KMS-11 (cell line): ENCODE data around the gene GBGT1.

Source experiments
- H2AFZ ChIP-seq: fragments of 200-600 bp; sonication (generic); 2 replicates; pipeline ENCODE4 v1.6.1; 2016; ENCODE audit warnings: antibody characterized with exemption, mixed run types, low read depth
- H3K27ac ChIP-seq: fragments of 200-600 bp; sonication (generic); 2 replicates; pipeline ENCODE4 v1.6.1; 2016; ENCODE audit warnings: mild to moderate bottlenecking, mixed run types
- H3K27me3 ChIP-seq: fragments of 200-600 bp; sonication (generic); 2 replicates; pipeline ENCODE4 v1.6.1; 2017; ENCODE audit warnings: mild to moderate bottlenecking, low read depth, mixed run types, moderate library complexity; ENCODE audit not compliant: insufficient read depth
- H3K36me3 ChIP-seq: fragments of 200-600 bp; sonication (generic); 2 replicates; pipeline ENCODE4 v1.6.1; 2017; ENCODE audit warnings: mild to moderate bottlenecking, mixed run types; ENCODE audit not compliant: insufficient read depth
- H3K4me1 ChIP-seq: fragments of 200-600 bp; sonication (generic); 2 replicates; pipeline ENCODE4 v1.6.1; 2016; ENCODE audit warnings: mild to moderate bottlenecking, low read depth, mixed run types; ENCODE audit not compliant: poor library complexity, severe bottlenecking
- H3K4me2 ChIP-seq: fragments of 200-600 bp; sonication (generic); 2 replicates; pipeline ENCODE4 v1.7.0; 2016; ENCODE audit warnings: mild to moderate bottlenecking, mixed run types
- H3K4me3 ChIP-seq: fragments of 200-600 bp; sonication (generic); IDR thresholded peaks from 2 replicates; pipeline ENCODE4 v1.6.1; 2017; ENCODE audit warnings: low read depth, low read length, mixed read lengths; ENCODE audit not compliant: insufficient read depth
- H3K79me2 ChIP-seq: fragments of 200-600 bp; sonication (generic); 2 replicates; pipeline ENCODE4 v1.6.1; 2016; ENCODE audit warnings: low read depth, mixed run types; ENCODE audit not compliant: insufficient read depth
- H3K9ac ChIP-seq: fragments of 200-600 bp; sonication (generic); 2 replicates; pipeline ENCODE4 v1.6.1; 2016; ENCODE audit warnings: mild to moderate bottlenecking, mixed run types
- H4K20me1 ChIP-seq: fragments of 200-600 bp; sonication (generic); 2 replicates; pipeline ENCODE4 v1.6.1; 2016; ENCODE audit warnings: mild to moderate bottlenecking, mixed run types; ENCODE audit not compliant: insufficient read depth
- CTCF ChIP-seq: fragments of 200-600 bp; sonication (generic); conservative IDR thresholded peaks from 2 replicates; pipeline ENCODE4 v1.6.1; 2017; ENCODE audit warnings: low read depth, mild to moderate bottlenecking, antibody characterized with exemption, low read length, moderate library complexity, mixed read lengths

Gene GBGT1

GRCh38 chr9:133120501-133121197 is 43.1 kb downstream of the GBGT1 start:
- H3K36me3 ChIP-seq = no peaks in the 10 kb centered on the region
- H4K20me1 ChIP-seq = no peaks in the 10 kb centered on the region
- H3K9ac ChIP-seq = peak overlapping the region; percentile 66
- peak overlapping the region; percentile 92 for H3K4me2 ChIP-seq
- no peak overlapping the region for H3K4me3 ChIP-seq
- H3K4me1 ChIP-seq = peaks cover 5% of the 10 kb centered on the region
- TF ChIP-seq CTCF = no peak
- peak overlapping the region; percentile 30; the same call in 1 of the 2 replicates for H2AFZ ChIP-seq
- H3K27me3 ChIP-seq = no peaks in the 10 kb centered on the region
- H3K27ac ChIP-seq = no peak overlapping the region
- no peaks in the 10 kb centered on the region for H3K79me2 ChIP-seq

GRCh38 chr9:133119846-133120500 is 43.7 kb downstream of the GBGT1 start:
- Histone ChIP-seq H3K9ac (peak overlapping the region; percentile 66; the same call in 1 of the 2 replicates), H3K79me2 (no peaks in the 10 kb centered on the region), H3K27ac (no peak overlapping the region), H4K20me1 (no peaks in the 10 kb centered on the region), H3K27me3 (no peaks in the 10 kb centered on the region), H3K4me3 (no peak overlapping the region), H3K4me1 (peaks cover 5% of the 10 kb centered on the region), H2AFZ (no peak overlapping the region), H3K4me2 (peak overlapping the region; percentile 92), H3K36me3 (no peaks in the 10 kb centered on the region)
- no peak for TF ChIP-seq CTCF

GRCh38 chr9:133119103-133119845 is 44.4 kb downstream of the GBGT1 start:
- no peaks in the 10 kb centered on the region for H3K36me3 ChIP-seq
- no peak overlapping the region for H3K9ac ChIP-seq
- no peak overlapping the region for H3K27ac ChIP-seq
- no peak overlapping the region for H2AFZ ChIP-seq
- H3K4me2 ChIP-seq = no peak overlapping the region; the same call in 1 of the 2 replicates
- H3K79me2 ChIP-seq = no peaks in the 10 kb centered on the region
- H4K20me1 ChIP-seq = no peaks in the 10 kb centered on the region
- no peak for TF ChIP-seq CTCF
- no peak overlapping the region for H3K4me3 ChIP-seq
- H3K4me1 ChIP-seq = peaks cover 5% of the 10 kb centered on the region
- no peaks in the 10 kb centered on the region for H3K27me3 ChIP-seq

- no peak overlapping the region for H3K9ac ChIP-seq
- H4K20me1 ChIP-seq = no peaks in the 10 kb centered on the region
- no peak for TF ChIP-seq CTCF
- peaks cover 5% of the 10 kb centered on the region for H3K4me1 ChIP-seq
- H3K27me3 ChIP-seq = no peaks in the 10 kb centered on the region
- H3K36me3 ChIP-seq = no peaks in the 10 kb centered on the region
- no peak overlapping the region for H2AFZ ChIP-seq
- H3K79me2 ChIP-seq = no peaks in the 10 kb centered on the region
- H3K4me3 ChIP-seq = no peak overlapping the region
- no peak overlapping the region for H3K4me2 ChIP-seq
- no peak overlapping the region for H3K27ac ChIP-seq
These were observed 45.1 kb downstream of the GBGT1 start for GRCh38 chr9:133118568-133118967.
